ENCODE data around the gene SLC22A12.
A peak's percentile ranks its signal among the peaks of the same experiment; 100 is the strongest.

The SLC22A12 gene

GRCh38 chr11:64619811-64620380 is 28.9 kb downstream of the SLC22A12 start:
- no peak for TF ChIP-seq CTCF (IDR thresholded peaks at IDR 0.05; ENCODE audit: poor library complexity, severe bottlenecking)
- no peaks in the 10 kb centered on the region for H3K36me3 ChIP-seq (ENCODE audit: low read depth)

GRCh38 chr11:64620381-64620971 is 29.5 kb downstream of the SLC22A12 start:
- Histone ChIP-seq H3K27ac (ENCODE audit: poor library complexity, severe bottlenecking) (no peak overlapping the region), H3K27me3 (ENCODE audit: insufficient read depth, poor library complexity, severe bottlenecking) (no peaks in the 10 kb centered on the region), H3K4me1 (ENCODE audit: insufficient read depth, poor library complexity, severe bottlenecking) (no peaks in the 10 kb centered on the region), H3K4me3 (ENCODE audit: severe bottlenecking) (no peak overlapping the region), H3K36me3 (ENCODE audit: low read depth) (no peaks in the 10 kb centered on the region), H3K9me3 (ENCODE audit: severe bottlenecking) (no peaks in the 10 kb centered on the region)
- DNase-seq (ENCODE audit: low spot score) (no peak), ATAC-seq (ENCODE audit: low read depth) (no peak)
- no peak for TF ChIP-seq CTCF (IDR thresholded peaks at IDR 0.05; ENCODE audit: poor library complexity, severe bottlenecking)

More at GRCh38 chr11:64619811-64620380, 28.9 kb downstream of the SLC22A12 start:
- H3K4me1 ChIP-seq (ENCODE audit: insufficient read depth, poor library complexity, severe bottlenecking) = no peaks in the 10 kb centered on the region
- no peaks in the 10 kb centered on the region for H3K27me3 ChIP-seq (ENCODE audit: insufficient read depth, poor library complexity, severe bottlenecking)
- peak; percentile 46; the same call in 1 of the 3 replicates for ATAC-seq (ENCODE audit: low read depth)
- no peak for DNase-seq (ENCODE audit: low spot score)
- no peaks in the 10 kb centered on the region for H3K9me3 ChIP-seq (ENCODE audit: severe bottlenecking)
- H3K27ac ChIP-seq (ENCODE audit: poor library complexity, severe bottlenecking) = no peak overlapping the region
- no peak overlapping the region for H3K4me3 ChIP-seq (ENCODE audit: severe bottlenecking)

GRCh38 chr11:64621283-64622019 is 30.4 kb downstream of the SLC22A12 start:
- Histone ChIP-seq H3K4me3 (ENCODE audit: severe bottlenecking) (no peak overlapping the region), H3K4me1 (ENCODE audit: insufficient read depth, poor library complexity, severe bottlenecking) (no peaks in the 10 kb centered on the region), H3K27ac (ENCODE audit: poor library complexity, severe bottlenecking) (no peak overlapping the region), H3K9me3 (ENCODE audit: severe bottlenecking) (no peaks in the 10 kb centered on the region), H3K36me3 (ENCODE audit: low read depth) (no peaks in the 10 kb centered on the region), H3K27me3 (ENCODE audit: insufficient read depth, poor library complexity, severe bottlenecking) (no peaks in the 10 kb centered on the region)
- TF ChIP-seq CTCF (IDR thresholded peaks at IDR 0.05; ENCODE audit: poor library complexity, severe bottlenecking) = no peak
- DNase-seq (ENCODE audit: low spot score) = no peak
- ATAC-seq (ENCODE audit: low read depth) = no peak

- H3K36me3 ChIP-seq (ENCODE audit: low read depth) = no peaks in the 10 kb centered on the region
- no peak for TF ChIP-seq CTCF (IDR thresholded peaks at IDR 0.05; ENCODE audit: poor library complexity, severe bottlenecking)
- ATAC-seq (ENCODE audit: low read depth) = no peak
These were observed 31.7 kb downstream of the SLC22A12 start for GRCh38 chr11:64622681-64623080.

More at GRCh38 chr11:64622681-64623080, 31.7 kb downstream of the SLC22A12 start:
- H3K4me1 ChIP-seq (ENCODE audit: insufficient read depth, poor library complexity, severe bottlenecking) = no peaks in the 10 kb centered on the region
- no peak overlapping the region for H3K4me3 ChIP-seq (ENCODE audit: severe bottlenecking)
- DNase-seq (ENCODE audit: low spot score) = no peak
- H3K9me3 ChIP-seq (ENCODE audit: severe bottlenecking) = no peaks in the 10 kb centered on the region
- H3K27me3 ChIP-seq (ENCODE audit: insufficient read depth, poor library complexity, severe bottlenecking) = no peaks in the 10 kb centered on the region
- no peak overlapping the region for H3K27ac ChIP-seq (ENCODE audit: poor library complexity, severe bottlenecking)
